Breast epithelium (tissue), 3 donors: ENCODE results near the gene METTL23.

Source experiments
- CTCF ChIP-seq, 3 donors: fragments of 450-650 bp; IDR thresholded peaks; one replicate each; pipeline ENCODE4 v1.5.1; 2016 to 2017; ENCODE audit warnings: antibody characterized with exemption in 3 of 3, mild to moderate bottlenecking in 3 of 3, moderate library complexity in 3 of 3
- POLR2A ChIP-seq: fragments of 450-650 bp; IDR thresholded peaks from one replicate; pipeline ENCODE4 v1.6.1; 2016; ENCODE audit warnings: antibody characterized with exemption, mild to moderate bottlenecking, moderate library complexity
- POLR2AphosphoS5 ChIP-seq, 3 donors: sonication (generic); formaldehyde crosslinking; IDR thresholded peaks; one replicate each; pipeline ENCODE4 v1.6.1; 2017; ENCODE audit warnings: antibody characterized with exemption in 3 of 3

GRCh38 chr17:76713765-76714164, 12.9 kb upstream of the METTL23 start:
- no peak for TF ChIP-seq CTCF (IDR thresholded peaks at IDR 0.05)
- no peak for TF ChIP-seq POLR2AphosphoS5 (IDR thresholded peaks at IDR 0.05)
- no peak for TF ChIP-seq POLR2A
